CD14-positive monocyte (primary cell): Measurements from ENCODE around the gene TBC1D22A. TPM values are rescaled to one million over a fixed set of nuclear protein-coding genes. Genes with fewer than 3 reads are reported as not detected.

Experiments
- DNase-seq, 3 donors: peaks; one replicate each; pipeline ENCODE4 v3.0.0-alpha.2; 2011 to 2022
- H2AFZ ChIP-seq: 2 replicates; pipeline ENCODE4 v1.6.0; 2012; ENCODE audit warnings: mild to moderate bottlenecking, low read depth, low read length, inconsistent platforms; ENCODE audit not compliant: insufficient read depth, poor library complexity, severe bottlenecking
- H3K27ac ChIP-seq, 2 donors: 1 replicate in 1 of 2; 2 replicates in 1 of 2; pipeline ENCODE4 v1.5.1; 2012 to 2013; ENCODE audit warnings: low read length in 2 of 2, control low read depth in 1 of 2, inconsistent platforms in 1 of 2, low read depth in 1 of 2, mild to moderate bottlenecking in 1 of 2
- H3K27me3 ChIP-seq, 2 donors: one replicate each; pipeline versions ENCODE4 v1.6.0 to v1.6.1; 2011 to 2013; ENCODE audit warnings: low read length in 2 of 2; ENCODE audit not compliant: control insufficient read depth in 2 of 2, insufficient read depth in 2 of 2
- H3K36me3 ChIP-seq, 2 donors: replicated peaks in 1 of 2; 1 replicate in 1 of 2; 2 replicates in 1 of 2; pipeline versions ENCODE4 v1.5.1 to v1.6.1; 2012 to 2013; ENCODE audit warnings: low read length in 2 of 2, control low read depth in 1 of 2, inconsistent platforms in 1 of 2, mild to moderate bottlenecking in 1 of 2; ENCODE audit not compliant: insufficient read depth in 2 of 2, control insufficient read depth in 1 of 2
- H3K4me1 ChIP-seq, 2 donors: 1 replicate in 1 of 2; 2 replicates in 1 of 2; pipeline versions ENCODE4 v1.5.1 to v1.6.1; 2012 to 2013; ENCODE audit warnings: low read length in 2 of 2, control low read depth in 1 of 2, inconsistent platforms in 1 of 2, mild to moderate bottlenecking in 1 of 2, moderate library complexity in 1 of 2; ENCODE audit not compliant: insufficient read depth in 2 of 2, control insufficient read depth in 1 of 2
- H3K4me2 ChIP-seq: replicated peaks from 2 replicates; pipeline ENCODE3; 2012; ENCODE audit warnings: low read length, moderate library complexity, mild to moderate bottlenecking; ENCODE audit not compliant: poor library complexity, severe bottlenecking; ENCODE audit errors: extremely low read depth
- H3K4me3 ChIP-seq, 3 experiments: fragments of 200-600 bp in 1 of 3; sonication (generic) in 1 of 3; replicated peaks in 1 of 3; 1 replicate in 2 of 3; 2 replicates in 1 of 3; pipeline ENCODE4 v1.5.1; 2011 to 2013; ENCODE audit warnings: low read length in 3 of 3, mild to moderate bottlenecking in 3 of 3, control low read depth in 2 of 3, low read depth in 2 of 3, inconsistent platforms in 1 of 3, moderate library complexity in 1 of 3
- H3K79me2 ChIP-seq: 2 replicates; pipeline ENCODE4 v1.6.0; 2012; ENCODE audit warnings: mild to moderate bottlenecking, control low read depth, inconsistent platforms, low read length, moderate library complexity; ENCODE audit not compliant: insufficient read depth
- H3K9ac ChIP-seq: 2 replicates; pipeline ENCODE4 v1.6.0; 2017; ENCODE audit warnings: low read length, mild to moderate bottlenecking; ENCODE audit not compliant: insufficient read depth, poor library complexity, severe bottlenecking
- H3K9me3 ChIP-seq, 2 donors: replicated peaks in 1 of 2; 1 replicate in 1 of 2; 2 replicates in 1 of 2; pipeline versions ENCODE4 v1.5.1 to v1.6.1; 2012 to 2013; ENCODE audit warnings: low read length in 2 of 2, control low read depth in 1 of 2; ENCODE audit not compliant: control insufficient read depth in 1 of 2, insufficient read depth in 1 of 2
- H4K20me1 ChIP-seq: 2 replicates; pipeline ENCODE4 v1.6.0; 2012; ENCODE audit warnings: mild to moderate bottlenecking, low read length, control low read depth, moderate library complexity; ENCODE audit not compliant: insufficient read depth
- H3K27ac Mint-ChIP-seq, 7 donors: one replicate each; pipeline ENCODE4 v1.8.0; 2020; ENCODE audit warnings: mild to moderate bottlenecking in 7 of 7, mixed read lengths in 7 of 7, moderate library complexity in 6 of 7, inconsistent platforms in 2 of 7
- H3K27me3 Mint-ChIP-seq, 3 donors: one replicate each; pipeline ENCODE4 v1.8.0; 2021 to 2022; ENCODE audit warnings: low read depth in 3 of 3, mild to moderate bottlenecking in 3 of 3, mixed read lengths in 3 of 3, moderate library complexity in 3 of 3, inconsistent platforms in 1 of 3
- H3K36me3 Mint-ChIP-seq, 2 donors: one replicate each; pipeline ENCODE4 v1.8.0; 2020; ENCODE audit warnings: mixed read lengths in 2 of 2, inconsistent platforms in 1 of 2, mild to moderate bottlenecking in 1 of 2
- H3K4me1 Mint-ChIP-seq: one replicate; pipeline ENCODE4 v1.8.0; 2020; ENCODE audit warnings: mild to moderate bottlenecking, mixed read lengths
- H3K4me3 Mint-ChIP-seq, 2 donors: one replicate each; pipeline ENCODE4 v1.8.0; 2020; ENCODE audit warnings: mild to moderate bottlenecking in 2 of 2, mixed read lengths in 2 of 2, moderate library complexity in 1 of 2
- H3K9me3 Mint-ChIP-seq, 7 donors: one replicate each; pipeline ENCODE4 v1.8.0; 2020 to 2022; ENCODE audit warnings: mixed read lengths in 7 of 7, mild to moderate bottlenecking in 6 of 7, moderate library complexity in 6 of 7, inconsistent platforms in 2 of 7
- WGBS: methylation state at CpG from one replicate; pipeline ENCODE4 v1.1.5; 2013; ENCODE audit warnings: missing lambda C conversion rate; ENCODE audit not compliant: insufficient coverage; 5-methylcytosine and 5-hydroxymethylcytosine counted together
- intact Hi-C, 2 donors: fragments of 100-400 bp; cut with micrococcal nuclease; formaldehyde crosslinking; loops; one replicate each; pipeline versions ENCODE4 v1.15.0 to v1.15.1; 2023
- polyA plus RNA-seq, 3 donors: library from polyadenylated mRNA; depleted of rRNA in 1 of 3; unstranded in 2 of 3; stranded (reverse) in 1 of 3; fragments of 300-500 nt in 2 of 3; fragments of >200 nt in 1 of 3; fragmentation: Illumina TruSeq in 2 of 3; gene quantifications; 1 replicate in 2 of 3; 2 replicates in 1 of 3; pipeline ENCODE4 v1.2.3, GENCODE V29; 2012 to 2021
- TF ChIP-seq, protein P1 (sequence below): fragments of 200-600 bp; IDR thresholded peaks from one replicate; pipeline ENCODE4 v1.8.0; 2022; ENCODE audit warnings: antibody characterized with exemption, mild to moderate bottlenecking

Gene TBC1D22A
- polyA plus RNA-seq, 3 donors: 25.9 to 36.2 (median 29.5) TPM

GRCh38 chr22:47168441-47168840, 406.0 kb downstream of the TBC1D22A start:
- no peaks in the 10 kb centered on the region for H3K79me2 ChIP-seq
- DNase-seq: no peak
- no peak overlapping the region for H3K27ac Mint-ChIP-seq
- 96% methylated on average over 7 of the region's 14 CpGs for WGBS
- peaks cover 2% of the 10 kb centered on the region for H3K4me1 Mint-ChIP-seq
- TF ChIP-seq, protein P1, sequence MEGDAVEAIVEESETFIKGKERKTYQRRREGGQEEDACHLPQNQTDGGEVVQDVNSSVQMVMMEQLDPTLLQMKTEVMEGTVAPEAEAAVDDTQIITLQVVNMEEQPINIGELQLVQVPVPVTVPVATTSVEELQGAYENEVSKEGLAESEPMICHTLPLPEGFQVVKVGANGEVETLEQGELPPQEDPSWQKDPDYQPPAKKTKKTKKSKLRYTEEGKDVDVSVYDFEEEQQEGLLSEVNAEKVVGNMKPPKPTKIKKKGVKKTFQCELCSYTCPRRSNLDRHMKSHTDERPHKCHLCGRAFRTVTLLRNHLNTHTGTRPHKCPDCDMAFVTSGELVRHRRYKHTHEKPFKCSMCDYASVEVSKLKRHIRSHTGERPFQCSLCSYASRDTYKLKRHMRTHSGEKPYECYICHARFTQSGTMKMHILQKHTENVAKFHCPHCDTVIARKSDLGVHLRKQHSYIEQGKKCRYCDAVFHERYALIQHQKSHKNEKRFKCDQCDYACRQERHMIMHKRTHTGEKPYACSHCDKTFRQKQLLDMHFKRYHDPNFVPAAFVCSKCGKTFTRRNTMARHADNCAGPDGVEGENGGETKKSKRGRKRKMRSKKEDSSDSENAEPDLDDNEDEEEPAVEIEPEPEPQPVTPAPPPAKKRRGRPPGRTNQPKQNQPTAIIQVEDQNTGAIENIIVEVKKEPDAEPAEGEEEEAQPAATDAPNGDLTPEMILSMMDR: no peak
- peaks cover 30 to 51% of the 10 kb centered on the region in 2 donors for H3K36me3 Mint-ChIP-seq
- H3K9me3 ChIP-seq: peaks cover 0 to 18% of the 10 kb centered on the region in 2 donors
- H3K9me3 Mint-ChIP-seq: peaks cover 2 to 9% (median 5%) of the 10 kb centered on the region in 7 donors
- no peak overlapping the region for H3K9ac ChIP-seq
- no peak overlapping the region for H3K4me3 ChIP-seq
- intact Hi-C loops: no loop called here
- peaks cover 0 to 28% of the 10 kb centered on the region in 2 donors for H3K36me3 ChIP-seq
- H2AFZ ChIP-seq: no peak overlapping the region
- H3K4me3 Mint-ChIP-seq: no peak overlapping the region
- no peaks in the 10 kb centered on the region for H3K4me1 ChIP-seq
- peaks cover 0 to under 1% (median 0%) of the 10 kb centered on the region in 3 donors for H3K27me3 Mint-ChIP-seq
- no peak overlapping the region for H3K27ac ChIP-seq
- no peaks in the 10 kb centered on the region for H3K27me3 ChIP-seq
- H4K20me1 ChIP-seq: peaks cover 2% of the 10 kb centered on the region
- H3K4me2 ChIP-seq: no peak overlapping the region

GRCh38 chr22:47168900-47169800, 406.7 kb downstream of the TBC1D22A start:
- Mint-ChIP-seq H3K27me3 (no peaks in the 10 kb centered on the region), H3K4me3 (no peak overlapping the region), H3K27ac (peak overlapping the region in 1 of 7 donors; percentile 20), H3K9me3 (peaks cover 2 to 16% (median 10%) of the 10 kb centered on the region in 7 donors), H3K36me3 (peaks cover 35 to 53% of the 10 kb centered on the region in 2 donors), H3K4me1 (peaks cover 2% of the 10 kb centered on the region)
- Histone ChIP-seq H3K4me3 (no peak overlapping the region), H3K79me2 (no peaks in the 10 kb centered on the region), H3K4me2 (no peak overlapping the region), H3K9me3 (peaks cover 2 to 25% of the 10 kb centered on the region in 2 donors), H2AFZ (no peak overlapping the region), H4K20me1 (no peaks in the 10 kb centered on the region), H3K27ac (no peak overlapping the region), H3K4me1 (no peaks in the 10 kb centered on the region), H3K9ac (no peak overlapping the region), H3K27me3 (no peaks in the 10 kb centered on the region), H3K36me3 (peaks cover 3 to 35% of the 10 kb centered on the region in 2 donors)
- TF ChIP-seq, protein P1: no peak
- WGBS: 97% methylated on average over 12 of the region's 25 CpGs
- intact Hi-C loops: no loop called here
- DNase-seq: no peak
